ENCODE data around the gene RAI1.

Gene RAI1

GRCh38 chr17:17844500-17844899 is 163.2 kb downstream of the RAI1 start:
- no peaks in the 10 kb centered on the region for H3K27me3 ChIP-seq (replicated peaks)
- no peak for TF ChIP-seq CTCF (IDR thresholded peaks at IDR 0.05; ENCODE audit: low read depth, low read length, missing control alignments)
- H3K4me3 ChIP-seq (ENCODE audit: low read depth, low read length) = no peak overlapping the region
- H3K36me3 ChIP-seq (replicated peaks) = no peaks in the 10 kb centered on the region
- no peak for DNase-seq
- no peak overlapping the region for H3K27ac ChIP-seq
- in situ Hi-C loops (cut with HindIII; ENCODE audit: low pct_ligation_motif_present, low sequenced_read_pairs) = no loop called here

- Histone ChIP-seq H3K36me3 (replicated peaks) (no peaks in the 10 kb centered on the region), H3K27me3 (replicated peaks) (no peaks in the 10 kb centered on the region), H3K27ac (no peak overlapping the region), H3K4me3 (ENCODE audit: low read depth, low read length) (no peak overlapping the region)
- in situ Hi-C loops (cut with HindIII; ENCODE audit: low pct_ligation_motif_present, low sequenced_read_pairs) = no loop called here
- no peak for DNase-seq
- TF ChIP-seq CTCF (IDR thresholded peaks at IDR 0.05; ENCODE audit: low read depth, low read length, missing control alignments) = no peak
These were observed 164.0 kb downstream of the RAI1 start for GRCh38 chr17:17845046-17845775.

- no peak overlapping the region for H3K4me3 ChIP-seq (ENCODE audit: low read depth, low read length)
- TF ChIP-seq CTCF (IDR thresholded peaks at IDR 0.05; ENCODE audit: low read depth, low read length, missing control alignments) = no peak
- in situ Hi-C loops (cut with HindIII; ENCODE audit: low pct_ligation_motif_present, low sequenced_read_pairs) = no loop called here
- H3K36me3 ChIP-seq (replicated peaks) = no peaks in the 10 kb centered on the region
- no peaks in the 10 kb centered on the region for H3K27me3 ChIP-seq (replicated peaks)
- H3K27ac ChIP-seq = no peak overlapping the region
- no peak for DNase-seq
These were observed 164.7 kb downstream of the RAI1 start for GRCh38 chr17:17846003-17846402.

GRCh38 chr17:17846645-17847044 is 165.4 kb downstream of the RAI1 start:
- in situ Hi-C loops (cut with HindIII; ENCODE audit: low pct_ligation_motif_present, low sequenced_read_pairs) = no loop called here
- no peaks in the 10 kb centered on the region for H3K36me3 ChIP-seq (replicated peaks)
- H3K4me3 ChIP-seq (ENCODE audit: low read depth, low read length) = no peak overlapping the region
- no peak for TF ChIP-seq CTCF (IDR thresholded peaks at IDR 0.05; ENCODE audit: low read depth, low read length, missing control alignments)
- no peaks in the 10 kb centered on the region for H3K27me3 ChIP-seq (replicated peaks)
- H3K27ac ChIP-seq = no peak overlapping the region
- no peak for DNase-seq

GRCh38 chr17:17847118-17847689 is 165.9 kb downstream of the RAI1 start:
- in situ Hi-C loops (cut with HindIII; ENCODE audit: low pct_ligation_motif_present, low sequenced_read_pairs) = no loop called here
- no peaks in the 10 kb centered on the region for H3K36me3 ChIP-seq (replicated peaks)
- TF ChIP-seq CTCF (IDR thresholded peaks at IDR 0.05; ENCODE audit: low read depth, low read length, missing control alignments) = no peak
- no peak for DNase-seq
- no peaks in the 10 kb centered on the region for H3K27me3 ChIP-seq (replicated peaks)
- no peak overlapping the region for H3K4me3 ChIP-seq (ENCODE audit: low read depth, low read length)
- H3K27ac ChIP-seq = no peak overlapping the region
